Liver (tissue), 9 donors: ENCODE results near the gene NQO2. TPM values are rescaled to one million over a fixed set of nuclear protein-coding genes. Genes with fewer than 3 reads are reported as not detected.

Experiments
- DNase-seq: peaks from one replicate; pipeline ENCODE4 v3.0.0-alpha.2; 2017; ENCODE audit warnings: low spot score
- H3K27ac ChIP-seq, 2 donors: one replicate each; pipeline ENCODE4 v1.7.0; 2013; ENCODE audit warnings: inconsistent platforms in 2 of 2, low read length in 2 of 2, control low read depth in 1 of 2, low read depth in 1 of 2, mild to moderate bottlenecking in 1 of 2
- H3K27me3 ChIP-seq, 4 donors: one replicate each; pipeline versions ENCODE4 v1.6.1 to v1.7.0; 2013; ENCODE audit warnings: low read length in 3 of 4, inconsistent platforms in 1 of 4, mild to moderate bottlenecking in 1 of 4, moderate library complexity in 1 of 4; ENCODE audit not compliant: control insufficient read depth in 4 of 4, insufficient read depth in 4 of 4
- H3K36me3 ChIP-seq, 4 donors: one replicate each; pipeline versions ENCODE4 v1.6.1 to v1.7.0; 2013; ENCODE audit warnings: low read length in 3 of 4, mild to moderate bottlenecking in 3 of 4, low read depth in 1 of 4, moderate library complexity in 1 of 4; ENCODE audit not compliant: control insufficient read depth in 4 of 4, insufficient read depth in 3 of 4
- H3K4me1 ChIP-seq, 4 donors: one replicate each; pipeline versions ENCODE4 v1.6.1 to v1.7.0; 2013; ENCODE audit warnings: low read length in 3 of 4, mild to moderate bottlenecking in 3 of 4, moderate library complexity in 1 of 4; ENCODE audit not compliant: control insufficient read depth in 4 of 4, insufficient read depth in 4 of 4
- H3K4me3 ChIP-seq, 3 donors: one replicate each; pipeline versions ENCODE4 v1.6.1 to v1.7.0; 2013; ENCODE audit warnings: low read length in 3 of 3, control low read depth in 1 of 3, low read depth in 1 of 3, mild to moderate bottlenecking in 1 of 3
- H3K9ac ChIP-seq, 2 donors: one replicate each; pipeline ENCODE4 v1.7.0; 2013; ENCODE audit warnings: low read length in 2 of 2, mild to moderate bottlenecking in 2 of 2, moderate library complexity in 2 of 2, control low read depth in 1 of 2, low read depth in 1 of 2
- H3K9me3 ChIP-seq, 4 donors: one replicate each; pipeline versions ENCODE4 v1.6.1 to v1.7.0; 2013; ENCODE audit warnings: low read length in 3 of 4; ENCODE audit not compliant: control insufficient read depth in 4 of 4
- EGR1 ChIP-seq, 2 donors: IDR thresholded peaks; 2 replicates each; pipeline ENCODE4 v1.6.1; 2016 to 2018; ENCODE audit warnings: antibody characterized with exemption in 2 of 2, low read depth in 2 of 2
- FOXA1 ChIP-seq: IDR thresholded peaks from 2 replicates; pipeline ENCODE4 v1.6.1; 2016; ENCODE audit warnings: antibody characterized with exemption
- FOXA2 ChIP-seq: IDR thresholded peaks from 2 replicates; pipeline ENCODE4 v1.6.1; 2016; ENCODE audit warnings: antibody characterized with exemption
- HNF4A ChIP-seq, 2 donors: conservative IDR thresholded peaks; 2 replicates each; pipeline ENCODE4 v1.6.1; 2016; ENCODE audit warnings: antibody characterized with exemption in 2 of 2, mild to moderate bottlenecking in 2 of 2
- HNF4G ChIP-seq: IDR thresholded peaks from 2 replicates; pipeline ENCODE4 v1.6.1; 2016; ENCODE audit warnings: antibody characterized with exemption
- JUND ChIP-seq, 2 donors: IDR thresholded peaks; 2 replicates each; pipeline ENCODE4 v1.6.1; 2016; ENCODE audit warnings: antibody characterized with exemption in 2 of 2
- NR2F2 ChIP-seq: IDR thresholded peaks from 2 replicates; pipeline ENCODE4 v1.6.1; 2016; ENCODE audit warnings: antibody characterized with exemption
- RXRA ChIP-seq, 2 donors: IDR thresholded peaks; 2 replicates each; pipeline ENCODE4 v1.6.1; 2017 to 2018; ENCODE audit warnings: antibody characterized with exemption in 2 of 2, mild to moderate bottlenecking in 1 of 2
- YY1 ChIP-seq: IDR thresholded peaks from 2 replicates; pipeline ENCODE4 v1.6.1; 2016; ENCODE audit warnings: antibody characterized with exemption, mild to moderate bottlenecking
- ZBTB33 ChIP-seq: IDR thresholded peaks from 2 replicates; pipeline ENCODE4 v1.6.1; 2016; ENCODE audit warnings: antibody characterized with exemption
- WGBS: extraction: QIAGEN DNeasy Blood & Tissue Kit; methylation state at CpG from one replicate; pipeline ENCODE4 v1.1.7; 2013; 5-methylcytosine and 5-hydroxymethylcytosine counted together
- polyA plus RNA-seq, 2 donors: library from polyadenylated mRNA; stranded (reverse) in 1 of 2; unstranded in 1 of 2; fragments of 200-250 nt in 1 of 2; fragments of >200 nt in 1 of 2; fragmentation: Nextera tagmentation in 1 of 2; extraction: Ambion mirVana in 1 of 2; gene quantifications; one replicate each; pipeline versions ENCODE4 v1.2.1 to v1.2.3, GENCODE V29; 2013 to 2015
- total RNA-seq, 2 donors: library from RNA; depleted of rRNA; stranded (reverse); fragments of >200 nt; gene quantifications; one replicate each; pipeline ENCODE4 v1.2.3, GENCODE V29; 2014
- TF ChIP-seq, protein P1 (sequence below): fragments of 150-350 bp; IDR thresholded peaks from 2 replicates; pipeline ENCODE4 v1.5.1; 2017; ENCODE audit warnings: improper control_type of control experiment, low read depth, low read length; ENCODE audit not compliant: missing input control
- TF ChIP-seq, protein P2 (sequence below): IDR thresholded peaks from 2 replicates; pipeline ENCODE4 v1.6.1; 2016; ENCODE audit warnings: antibody characterized with exemption, mild to moderate bottlenecking
- TF ChIP-seq, protein P3 (sequence below): IDR thresholded peaks from 2 replicates; pipeline ENCODE4 v1.6.1; 2016; ENCODE audit warnings: antibody characterized with exemption
- donor health status: healthy.
- donor health status: healthy.
- donor health status: healthy.
- donor health status: healthy.
- donor health status: healthy.

NQO2 gene
- total and polyA plus RNA-seq, 4 donors: 11.5 to 127 (median 92.7) TPM

DNA sequence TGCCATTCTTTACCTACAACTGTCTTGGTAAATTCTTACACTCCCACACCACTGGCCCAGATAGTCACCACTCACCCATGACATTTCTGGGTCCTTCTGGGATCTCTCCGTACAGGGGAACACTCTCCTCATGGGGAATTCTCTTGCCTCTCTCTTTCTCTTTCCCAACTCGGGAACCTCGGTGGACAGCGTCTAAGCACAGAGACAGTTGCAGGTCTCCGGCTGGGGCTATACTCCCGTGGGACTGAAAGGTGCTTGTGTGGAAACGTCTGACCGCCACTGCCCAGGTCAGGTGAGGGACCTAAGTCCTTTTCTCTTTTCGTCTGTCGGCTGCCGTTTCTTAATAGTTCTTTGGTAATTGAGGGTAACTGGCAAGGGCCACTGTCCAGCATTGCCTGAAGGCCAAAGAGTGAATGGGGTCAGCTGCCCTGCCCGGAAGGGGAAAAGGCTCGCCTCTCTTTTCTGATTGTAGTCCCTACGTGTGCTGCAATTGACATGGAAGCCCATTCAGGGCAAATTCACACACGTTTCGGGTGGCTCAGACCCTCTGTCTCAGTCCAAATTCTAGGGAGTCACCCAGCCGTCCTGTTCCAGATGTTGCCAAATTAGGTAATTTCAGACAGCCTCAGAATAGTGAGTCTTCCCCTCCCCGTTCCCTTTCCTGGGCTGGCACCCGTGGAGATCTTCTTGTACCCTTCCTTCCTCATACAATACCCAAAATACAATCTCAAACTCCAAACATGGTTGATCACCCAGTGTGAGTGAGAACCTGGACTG is 37.4 kb downstream of the NQO2 start:
- DNase-seq: no peak
- Histone ChIP-seq H3K9me3 (no peaks in the 10 kb centered on the region), H3K4me1 (no peaks in the 10 kb centered on the region), H3K4me3 (no peak overlapping the region), H3K36me3 (no peaks in the 10 kb centered on the region), H3K27me3 (no peaks in the 10 kb centered on the region), H3K27ac (no peak overlapping the region), H3K9ac (no peak overlapping the region)
- WGBS: 80% methylated on average over 19 of the region's 19 CpGs
- no peak for TF ChIP-seq HNF4A (conservative IDR thresholded peaks at IDR 0.05)
- TF ChIP-seq, protein P1, sequence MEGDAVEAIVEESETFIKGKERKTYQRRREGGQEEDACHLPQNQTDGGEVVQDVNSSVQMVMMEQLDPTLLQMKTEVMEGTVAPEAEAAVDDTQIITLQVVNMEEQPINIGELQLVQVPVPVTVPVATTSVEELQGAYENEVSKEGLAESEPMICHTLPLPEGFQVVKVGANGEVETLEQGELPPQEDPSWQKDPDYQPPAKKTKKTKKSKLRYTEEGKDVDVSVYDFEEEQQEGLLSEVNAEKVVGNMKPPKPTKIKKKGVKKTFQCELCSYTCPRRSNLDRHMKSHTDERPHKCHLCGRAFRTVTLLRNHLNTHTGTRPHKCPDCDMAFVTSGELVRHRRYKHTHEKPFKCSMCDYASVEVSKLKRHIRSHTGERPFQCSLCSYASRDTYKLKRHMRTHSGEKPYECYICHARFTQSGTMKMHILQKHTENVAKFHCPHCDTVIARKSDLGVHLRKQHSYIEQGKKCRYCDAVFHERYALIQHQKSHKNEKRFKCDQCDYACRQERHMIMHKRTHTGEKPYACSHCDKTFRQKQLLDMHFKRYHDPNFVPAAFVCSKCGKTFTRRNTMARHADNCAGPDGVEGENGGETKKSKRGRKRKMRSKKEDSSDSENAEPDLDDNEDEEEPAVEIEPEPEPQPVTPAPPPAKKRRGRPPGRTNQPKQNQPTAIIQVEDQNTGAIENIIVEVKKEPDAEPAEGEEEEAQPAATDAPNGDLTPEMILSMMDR: no peak
- TF ChIP-seq, protein P2, sequence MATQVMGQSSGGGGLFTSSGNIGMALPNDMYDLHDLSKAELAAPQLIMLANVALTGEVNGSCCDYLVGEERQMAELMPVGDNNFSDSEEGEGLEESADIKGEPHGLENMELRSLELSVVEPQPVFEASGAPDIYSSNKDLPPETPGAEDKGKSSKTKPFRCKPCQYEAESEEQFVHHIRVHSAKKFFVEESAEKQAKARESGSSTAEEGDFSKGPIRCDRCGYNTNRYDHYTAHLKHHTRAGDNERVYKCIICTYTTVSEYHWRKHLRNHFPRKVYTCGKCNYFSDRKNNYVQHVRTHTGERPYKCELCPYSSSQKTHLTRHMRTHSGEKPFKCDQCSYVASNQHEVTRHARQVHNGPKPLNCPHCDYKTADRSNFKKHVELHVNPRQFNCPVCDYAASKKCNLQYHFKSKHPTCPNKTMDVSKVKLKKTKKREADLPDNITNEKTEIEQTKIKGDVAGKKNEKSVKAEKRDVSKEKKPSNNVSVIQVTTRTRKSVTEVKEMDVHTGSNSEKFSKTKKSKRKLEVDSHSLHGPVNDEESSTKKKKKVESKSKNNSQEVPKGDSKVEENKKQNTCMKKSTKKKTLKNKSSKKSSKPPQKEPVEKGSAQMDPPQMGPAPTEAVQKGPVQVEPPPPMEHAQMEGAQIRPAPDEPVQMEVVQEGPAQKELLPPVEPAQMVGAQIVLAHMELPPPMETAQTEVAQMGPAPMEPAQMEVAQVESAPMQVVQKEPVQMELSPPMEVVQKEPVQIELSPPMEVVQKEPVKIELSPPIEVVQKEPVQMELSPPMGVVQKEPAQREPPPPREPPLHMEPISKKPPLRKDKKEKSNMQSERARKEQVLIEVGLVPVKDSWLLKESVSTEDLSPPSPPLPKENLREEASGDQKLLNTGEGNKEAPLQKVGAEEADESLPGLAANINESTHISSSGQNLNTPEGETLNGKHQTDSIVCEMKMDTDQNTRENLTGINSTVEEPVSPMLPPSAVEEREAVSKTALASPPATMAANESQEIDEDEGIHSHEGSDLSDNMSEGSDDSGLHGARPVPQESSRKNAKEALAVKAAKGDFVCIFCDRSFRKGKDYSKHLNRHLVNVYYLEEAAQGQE: no peak
- no peak for TF ChIP-seq FOXA1
- no peak for TF ChIP-seq EGR1 (IDR thresholded peaks at IDR 0.05; ENCODE audit: low read depth in 2 of 2)
- no peak for TF ChIP-seq FOXA2
- no peak for TF ChIP-seq NR2F2
- no peak for TF ChIP-seq ZBTB33
- TF ChIP-seq, protein P3, sequence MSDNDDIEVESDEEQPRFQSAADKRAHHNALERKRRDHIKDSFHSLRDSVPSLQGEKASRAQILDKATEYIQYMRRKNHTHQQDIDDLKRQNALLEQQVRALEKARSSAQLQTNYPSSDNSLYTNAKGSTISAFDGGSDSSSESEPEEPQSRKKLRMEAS: no peak
- no peak for TF ChIP-seq YY1
- TF ChIP-seq JUND (IDR thresholded peaks at IDR 0.05): no peak

- 64% methylated on average over 7 of the region's 7 CpGs for WGBS
- Histone ChIP-seq H3K27me3 (no peaks in the 10 kb centered on the region), H3K4me1 (no peaks in the 10 kb centered on the region), H3K27ac (no peak overlapping the region), H3K4me3 (no peak overlapping the region), H3K9me3 (no peaks in the 10 kb centered on the region), H3K36me3 (no peaks in the 10 kb centered on the region), H3K9ac (no peak overlapping the region)
- TF ChIP-seq, protein P3: no peak
- no peak for TF ChIP-seq HNF4G
- no peak for TF ChIP-seq HNF4A (conservative IDR thresholded peaks at IDR 0.05)
- no peak for TF ChIP-seq YY1
- no peak for TF ChIP-seq FOXA1
- TF ChIP-seq EGR1 (IDR thresholded peaks at IDR 0.05; ENCODE audit: low read depth in 2 of 2): no peak
- TF ChIP-seq NR2F2: no peak
- no peak for TF ChIP-seq RXRA (IDR thresholded peaks at IDR 0.05)
- no peak for DNase-seq
Observed at GRCh38 chr6:3037638-3038365, 38.1 kb downstream of the NQO2 start.
